ENCODE measurements around the gene FCMR.
"Not testable (repeated sequence)": the region's sequence is repeated elsewhere in the genome, so short reads cannot be mapped to it uniquely, and the experiment has no call there.

FCMR gene

DNA sequence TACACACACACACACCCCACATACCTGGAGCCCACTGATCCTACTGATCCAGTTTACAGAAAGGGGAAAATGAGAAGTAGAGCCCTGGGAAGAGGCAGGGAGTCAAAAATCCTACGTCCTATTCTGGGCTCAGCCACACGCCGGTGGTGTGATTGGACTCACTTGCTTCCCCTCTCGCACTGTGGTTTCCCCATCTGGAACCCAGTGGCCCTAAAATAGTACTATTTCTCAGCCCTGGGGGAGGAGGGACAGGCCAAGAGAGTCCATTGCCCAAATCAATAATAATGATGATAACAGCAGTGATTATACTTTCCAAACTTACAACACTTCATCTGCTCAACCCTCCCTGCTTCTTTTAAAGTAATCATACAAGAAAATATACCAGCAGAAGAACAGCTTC is 27.5 kb upstream of the FCMR start:
- no peak for ATAC-seq

DNA sequence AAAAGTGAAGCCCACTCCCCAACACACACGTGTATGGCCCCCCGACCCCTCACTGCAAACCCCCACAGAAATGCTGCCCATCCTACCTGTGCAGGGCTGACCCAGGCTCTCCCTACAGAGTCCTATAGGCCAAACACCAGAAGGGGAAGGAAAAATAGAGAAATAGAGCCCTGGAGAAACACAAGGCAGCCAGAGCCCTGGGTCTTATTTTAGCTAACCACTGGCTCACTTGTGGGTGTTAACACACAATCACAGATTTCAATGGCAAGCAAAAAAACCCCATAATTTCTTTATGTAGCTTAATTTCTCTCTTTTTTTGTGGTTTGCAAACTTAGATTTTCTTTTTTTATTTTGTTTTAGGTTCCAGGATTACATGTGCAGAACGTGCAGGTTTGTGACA is 25.5 kb upstream of the FCMR start:
- no peak for ATAC-seq

DNA sequence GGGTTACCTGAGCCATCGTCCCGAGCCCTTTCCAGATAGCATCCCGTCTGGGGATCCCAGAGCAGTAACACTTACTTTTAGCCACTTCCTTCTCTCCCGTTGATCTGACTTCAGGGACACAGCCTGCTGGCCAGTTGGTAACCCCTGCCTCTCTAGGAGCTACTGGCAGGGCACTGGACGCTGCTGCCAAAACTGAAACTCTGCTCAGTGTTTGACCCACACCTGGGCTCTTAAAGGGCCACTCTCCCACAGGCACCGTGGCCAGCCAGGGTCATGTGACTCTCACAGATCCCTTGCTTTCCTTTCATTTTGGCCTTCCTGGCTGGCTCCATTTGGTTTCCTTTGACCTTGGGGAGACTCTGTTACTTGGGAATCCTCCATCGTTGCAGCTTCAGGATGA is 24.5 kb upstream of the FCMR start, which contains the start of gene PIGR:
TSS of gene PIGR (minus strand) at position 206 of the 400 bp plus-strand sequence. CDS start 5,935 bp downstream, outside the sequence.
- no peak for ATAC-seq

DNA sequence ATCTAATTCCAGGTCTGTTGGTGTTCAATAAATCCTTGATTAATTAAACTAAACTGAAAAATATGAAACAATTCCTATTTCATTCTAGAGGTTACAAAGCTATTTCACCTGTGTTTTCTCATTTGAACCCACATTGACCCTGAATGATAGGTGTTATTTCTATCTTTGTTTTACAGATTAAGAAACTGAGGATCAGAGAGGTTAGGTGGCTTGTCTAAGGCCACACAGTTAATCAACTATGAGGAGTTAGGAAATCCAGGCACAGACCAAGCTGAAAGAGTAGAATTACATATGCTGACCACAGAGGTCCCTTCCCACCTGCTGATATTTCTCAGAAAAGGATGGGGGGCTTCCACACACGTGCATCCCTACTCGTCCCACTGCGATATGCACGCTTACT is 24.0 kb upstream of the FCMR start:
- ATAC-seq = no peak

DNA sequence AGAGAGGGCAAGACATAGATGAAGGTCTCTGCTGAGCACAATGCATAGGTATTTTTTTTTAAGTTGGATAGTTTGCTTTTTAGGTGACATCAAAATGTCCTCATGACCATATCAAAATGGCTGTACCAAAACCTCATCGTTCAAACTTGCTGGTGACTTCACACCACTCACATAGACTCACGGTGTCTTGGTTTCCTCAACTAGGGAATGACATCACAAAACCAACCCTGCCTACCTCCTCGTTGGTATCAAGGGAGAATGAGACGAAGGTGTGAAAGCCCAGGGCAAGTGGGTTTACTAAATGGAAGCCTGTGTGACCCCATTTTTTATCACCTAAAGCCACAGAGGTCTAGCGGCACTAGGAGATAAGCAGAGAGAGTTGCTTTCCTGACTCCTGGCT is 23.0 kb upstream of the FCMR start:
- ATAC-seq = no peak

DNA sequence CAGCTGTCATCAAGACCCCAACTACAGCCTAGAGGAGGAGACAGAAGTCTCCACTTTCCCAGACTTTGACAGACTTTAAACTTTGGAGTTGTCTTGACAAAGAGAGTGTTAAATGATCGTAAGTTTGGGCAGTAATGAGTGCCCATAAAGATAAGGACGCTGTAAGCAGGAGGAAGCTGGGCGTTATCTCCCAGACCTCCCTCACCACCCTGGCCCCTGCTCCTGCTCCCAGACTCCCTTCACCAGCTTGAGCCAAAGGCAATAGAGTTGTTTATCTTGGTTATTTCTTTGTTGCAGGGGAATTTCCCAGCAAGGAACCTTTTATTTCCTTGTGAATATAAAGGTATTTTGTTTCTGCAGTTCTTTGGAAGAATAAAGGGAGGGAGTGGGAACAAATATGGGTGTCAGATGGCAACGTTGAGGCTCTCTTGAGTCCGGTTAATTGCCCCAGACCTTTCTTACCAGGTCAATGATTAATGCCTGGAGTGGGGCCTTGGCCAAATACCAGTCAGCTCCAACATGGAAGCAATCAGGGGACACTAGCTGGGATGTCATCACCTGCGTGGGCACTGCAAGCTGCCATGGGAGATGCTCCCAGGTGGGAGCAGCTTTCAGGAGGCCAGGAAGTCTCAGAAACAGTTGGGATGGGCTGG is 20.2 kb upstream of the FCMR start:
- no peak for ATAC-seq

DNA sequence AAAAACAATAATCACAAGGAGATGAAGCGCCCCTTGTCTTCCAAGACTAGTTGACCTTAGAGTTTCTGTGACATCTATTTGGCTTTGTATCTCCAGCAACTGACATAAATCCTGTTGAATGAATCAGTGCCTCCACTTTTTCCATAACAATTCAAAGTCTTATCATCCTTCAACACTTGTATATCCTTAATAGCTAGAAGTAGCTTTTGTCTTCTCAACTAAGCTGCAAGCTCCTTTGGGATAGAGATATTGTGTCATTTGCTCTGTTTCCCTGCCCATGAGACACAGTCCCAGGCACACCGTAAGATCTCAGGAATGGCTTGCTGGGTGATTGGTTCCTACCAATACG is 18.8 kb upstream of the FCMR start:
- no peak for ATAC-seq

DNA sequence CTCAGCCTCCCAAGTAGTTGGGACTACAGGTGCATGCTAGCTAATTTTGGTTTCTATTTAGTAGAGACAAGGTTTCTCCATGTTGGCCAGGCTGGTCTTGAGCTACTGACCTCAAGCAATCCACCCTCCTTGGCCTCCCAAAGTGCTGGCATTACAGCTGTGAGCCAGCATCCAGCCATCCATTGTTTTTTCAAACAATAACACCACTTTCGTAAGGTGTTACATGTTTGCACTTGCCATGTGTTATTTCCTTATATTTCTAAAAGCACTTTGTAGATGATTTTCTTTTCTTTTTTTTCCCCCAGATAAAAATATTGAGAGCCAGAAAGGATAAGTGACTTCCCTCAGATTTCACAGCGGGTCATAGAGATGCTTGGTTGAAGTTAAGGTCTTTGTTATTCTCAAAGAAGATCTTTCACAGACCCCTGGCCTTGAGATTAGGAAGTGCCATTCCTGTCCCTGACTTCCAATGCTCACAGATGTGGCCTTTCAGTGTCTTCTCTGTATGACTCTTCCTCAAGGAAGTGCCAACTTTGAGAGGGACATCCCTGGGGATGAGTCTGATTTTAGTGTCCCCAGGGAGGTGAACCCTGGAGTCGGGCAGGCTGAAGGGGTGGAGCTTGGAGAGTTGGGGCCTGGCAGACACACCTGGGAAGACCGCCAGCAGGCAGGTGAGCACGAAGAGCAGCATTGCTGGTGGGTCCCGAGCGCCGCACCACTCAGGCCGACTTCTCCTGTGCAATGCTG is 18.3 kb upstream of the FCMR start:
- ATAC-seq = no peak

DNA sequence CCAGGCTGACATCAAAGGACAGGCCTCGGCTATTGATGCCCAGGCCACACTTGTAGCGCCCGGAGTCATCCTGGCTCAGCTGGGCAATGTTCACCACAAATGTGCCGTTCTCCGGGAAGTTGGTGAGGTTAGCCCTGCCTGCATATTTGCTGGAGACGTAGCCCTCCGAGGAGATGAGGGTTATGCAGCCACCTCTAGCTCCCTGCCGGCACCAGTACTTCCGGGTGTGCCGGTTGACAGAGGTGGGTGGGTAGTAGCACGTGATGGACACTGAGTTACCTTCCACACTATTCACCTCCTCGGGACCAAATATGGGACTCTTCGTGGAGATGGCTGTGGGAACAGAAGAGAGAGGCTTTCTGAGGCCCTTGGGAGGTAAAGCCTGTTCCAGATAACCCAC is 17.4 kb upstream of the FCMR start:
- no peak for ATAC-seq

DNA sequence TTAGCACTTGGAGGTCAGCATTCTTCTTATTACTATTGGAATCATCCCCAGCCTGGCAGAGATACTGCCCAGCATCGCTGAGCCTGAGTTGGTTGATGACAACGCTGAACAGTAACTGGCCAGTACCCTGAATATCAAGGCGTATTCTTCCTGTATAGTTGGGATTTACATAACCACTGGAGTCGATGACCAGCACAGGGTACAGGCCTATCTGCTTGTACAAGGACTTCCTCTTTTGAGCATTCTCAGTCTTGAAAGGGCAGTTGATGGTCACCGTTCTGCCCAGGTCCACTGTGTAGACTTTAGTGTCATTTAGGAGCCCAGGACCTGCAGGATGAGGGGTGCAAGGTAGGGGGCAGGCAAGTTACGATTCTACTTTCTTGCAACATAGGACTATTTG is 15.7 kb upstream of the FCMR start:
- ATAC-seq = no peak

DNA sequence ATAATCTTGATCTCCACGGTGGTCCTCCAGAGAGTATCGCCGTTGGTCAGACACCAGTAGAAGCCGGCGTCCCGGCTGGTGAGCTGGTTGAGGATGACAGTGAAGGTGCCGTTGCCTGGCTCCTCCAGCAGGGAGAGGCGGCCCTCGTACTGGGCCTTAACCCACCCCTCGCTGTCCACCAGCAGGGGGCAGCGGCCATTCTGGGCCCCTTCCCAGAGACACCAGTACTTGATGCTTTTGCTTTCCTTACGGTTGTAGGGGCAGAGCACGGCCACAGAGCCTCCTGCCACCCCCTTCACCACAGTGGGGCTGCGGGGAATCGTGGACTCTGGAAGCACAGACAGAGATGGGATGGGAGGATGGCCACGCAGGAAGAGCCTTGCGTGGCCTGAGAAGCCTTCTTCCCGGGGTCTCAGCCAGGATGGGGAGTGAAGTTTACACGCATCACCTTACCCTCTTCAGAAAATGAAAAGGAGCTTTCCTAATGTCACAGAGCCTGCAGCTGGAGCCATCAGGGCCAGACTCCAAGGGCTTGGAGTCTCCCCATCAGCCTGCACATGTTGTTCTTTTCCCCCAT is 13.8 kb upstream of the FCMR start:
- peak in 1 of 2 donors; percentile 52 for ATAC-seq

DNA sequence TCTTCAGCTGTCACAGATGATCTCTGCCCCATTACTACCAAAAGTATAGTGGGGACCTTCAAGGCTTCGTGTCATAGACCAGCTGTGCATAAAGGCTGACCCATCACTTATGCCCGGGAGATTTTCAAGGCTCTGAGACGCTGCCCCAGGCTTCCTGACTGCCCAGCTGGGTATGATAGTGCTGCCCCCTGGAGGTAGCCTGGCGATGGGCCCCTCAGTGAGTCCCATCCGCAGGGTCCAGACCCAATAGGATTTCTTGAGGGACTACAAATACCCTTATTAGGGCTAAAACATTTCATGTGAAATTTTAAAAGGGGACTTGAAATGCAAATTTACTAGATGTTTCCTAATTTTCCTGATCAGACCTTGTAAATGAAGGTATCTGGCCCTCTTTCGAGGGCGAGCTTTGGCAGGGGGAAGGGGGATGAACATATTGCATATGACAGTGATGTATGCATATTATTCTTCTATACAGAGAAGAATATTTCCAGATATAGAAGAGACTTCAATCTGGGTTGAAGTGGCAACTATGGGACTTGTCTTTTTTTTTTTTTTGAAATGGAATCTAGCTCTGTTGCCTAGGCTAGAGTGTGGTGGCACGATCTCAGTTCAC is 11.7 kb upstream of the FCMR start:
- peak; percentile 55 to 60 for ATAC-seq

DNA sequence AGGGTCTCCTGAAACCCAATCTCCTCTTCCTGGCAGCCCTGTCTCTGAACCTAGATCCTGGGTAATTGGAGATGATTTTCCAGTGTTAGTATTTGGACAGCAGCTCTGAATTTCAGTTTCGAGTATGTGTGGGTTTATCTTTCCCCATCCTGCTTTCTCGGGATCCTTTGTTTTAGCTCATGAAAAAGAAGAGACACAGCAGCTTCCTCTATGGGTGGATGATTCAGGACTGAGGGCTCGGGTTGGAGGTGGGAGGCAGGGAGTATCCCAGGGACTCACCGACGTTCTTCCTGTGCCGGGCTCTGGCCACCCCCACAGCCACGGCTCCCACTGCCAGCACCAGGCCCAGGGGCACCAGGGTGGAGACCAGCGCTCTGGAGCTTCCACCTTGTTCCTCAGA is 10.4 kb upstream of the FCMR start:
- no peak for ATAC-seq

DNA sequence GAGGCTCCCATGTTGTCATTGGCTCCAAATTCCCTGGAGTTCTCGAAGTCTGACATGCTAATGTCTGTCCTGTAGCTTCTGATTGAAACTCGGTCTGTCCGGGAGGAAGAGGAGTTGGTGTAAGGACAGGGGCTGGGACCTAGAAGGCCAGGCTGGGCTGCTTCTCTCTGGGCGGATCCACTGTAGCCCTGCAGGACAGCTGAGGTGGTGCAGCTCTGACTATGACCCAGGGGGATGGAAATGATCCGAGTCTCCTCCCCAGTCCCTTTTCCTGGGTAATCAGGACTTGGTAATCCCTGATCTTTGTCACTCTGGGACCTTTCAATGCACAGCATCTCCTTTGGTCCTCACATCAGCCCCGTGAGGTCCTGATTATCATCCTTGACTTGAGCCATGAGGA is 10.0 kb upstream of the FCMR start:
- ATAC-seq = no peak

DNA sequence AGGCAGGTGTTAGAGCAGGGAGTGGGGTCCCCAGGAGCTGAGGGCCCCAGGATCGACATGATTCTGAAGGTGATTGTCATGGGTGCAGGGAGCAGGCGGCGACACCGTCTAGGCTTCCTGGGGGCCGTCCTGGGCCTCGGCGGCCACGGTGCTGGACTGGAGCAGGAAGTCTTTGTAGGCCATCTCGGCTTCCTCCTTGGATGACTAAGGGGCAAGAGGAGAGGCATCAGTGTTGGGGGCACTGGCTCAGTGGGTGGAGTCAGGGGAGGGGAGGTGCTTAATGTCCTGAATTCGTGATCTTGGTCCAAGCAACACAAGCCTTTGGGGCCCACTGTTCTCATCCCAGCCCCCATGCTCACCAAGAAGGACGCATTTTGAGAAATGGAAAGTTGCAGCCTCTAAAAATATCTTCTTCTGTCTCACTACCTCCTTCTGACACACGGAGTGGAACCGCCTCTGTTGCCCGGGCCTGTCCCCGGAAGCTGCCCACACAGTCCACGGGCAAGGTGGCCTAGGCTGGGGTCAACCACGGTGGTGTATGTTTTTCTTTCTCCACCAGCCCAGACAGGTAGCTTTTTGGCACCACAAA is 8.6 kb upstream of the FCMR start:
- peak; percentile 63 to 66 for ATAC-seq

DNA sequence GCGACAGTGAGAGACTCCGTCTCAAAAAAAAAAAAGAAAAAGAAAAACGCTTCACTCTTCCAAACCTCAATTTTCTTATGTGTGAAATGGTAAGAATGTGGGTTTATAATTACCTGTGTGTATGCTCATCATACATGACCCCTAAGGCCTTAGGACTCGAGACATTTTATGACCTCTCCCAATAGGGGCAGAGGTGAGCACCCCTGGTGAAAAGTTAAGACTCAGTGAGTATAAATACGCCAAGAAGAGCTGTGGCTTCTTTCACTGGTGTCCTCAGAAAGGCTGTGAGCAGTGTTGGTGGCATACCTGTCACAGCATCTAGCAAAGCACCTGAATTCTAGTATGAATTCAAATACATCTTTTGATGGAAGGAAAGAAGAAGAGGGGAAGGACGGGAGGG is 7.8 kb upstream of the FCMR start:
- ATAC-seq = no peak

DNA sequence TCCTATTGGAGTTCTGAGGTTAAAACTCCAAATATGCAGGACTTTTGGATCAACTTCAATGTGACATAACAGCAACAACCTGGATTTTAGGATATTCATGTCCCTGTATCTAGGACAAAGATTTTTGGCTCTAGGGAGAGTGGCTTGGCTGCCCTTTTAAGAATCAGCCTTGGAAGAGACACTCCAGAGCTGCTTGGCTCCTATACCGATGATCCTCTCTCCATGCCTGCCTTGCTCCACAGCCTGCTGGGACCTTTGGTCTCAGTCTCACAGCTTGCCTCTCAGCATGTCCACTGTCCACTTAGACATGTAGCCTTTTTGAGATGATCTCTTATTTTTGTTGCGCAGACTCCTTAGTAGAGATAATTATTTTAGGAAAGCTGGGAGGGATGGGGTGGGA is 4.5 kb upstream of the FCMR start:
- no peak for ATAC-seq

DNA sequence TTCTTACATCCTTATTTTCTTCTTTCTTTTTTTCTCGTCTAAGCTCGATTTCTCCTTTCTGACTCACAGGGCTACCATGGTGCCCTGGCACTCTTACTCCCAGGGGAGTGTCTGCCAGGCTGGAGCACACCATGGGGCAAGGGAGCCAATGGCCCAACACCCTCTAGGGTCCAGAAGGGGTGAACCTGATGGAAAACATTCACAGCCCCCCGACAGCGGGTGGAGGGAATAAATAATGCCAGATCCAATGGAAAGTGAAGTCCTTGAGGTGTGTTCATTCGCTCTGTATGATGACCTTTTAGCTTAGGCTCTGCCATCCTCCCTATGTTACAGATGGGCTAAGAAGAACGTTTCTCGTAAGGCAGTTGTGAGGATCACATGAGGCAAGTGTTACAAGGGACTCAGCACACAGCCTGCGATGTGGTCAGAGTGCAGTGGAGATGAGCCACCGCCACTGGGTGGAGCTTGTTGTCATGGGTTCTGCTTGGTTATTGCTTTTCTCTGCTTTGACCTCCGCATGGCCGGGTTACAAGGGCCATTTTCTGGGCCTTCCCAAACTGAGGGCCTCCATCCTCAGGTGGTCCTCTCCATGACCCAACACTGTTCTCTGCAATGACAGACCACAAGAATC is 3.5 kb upstream of the FCMR start:
- peak; percentile 70 to 78 for ATAC-seq

DNA sequence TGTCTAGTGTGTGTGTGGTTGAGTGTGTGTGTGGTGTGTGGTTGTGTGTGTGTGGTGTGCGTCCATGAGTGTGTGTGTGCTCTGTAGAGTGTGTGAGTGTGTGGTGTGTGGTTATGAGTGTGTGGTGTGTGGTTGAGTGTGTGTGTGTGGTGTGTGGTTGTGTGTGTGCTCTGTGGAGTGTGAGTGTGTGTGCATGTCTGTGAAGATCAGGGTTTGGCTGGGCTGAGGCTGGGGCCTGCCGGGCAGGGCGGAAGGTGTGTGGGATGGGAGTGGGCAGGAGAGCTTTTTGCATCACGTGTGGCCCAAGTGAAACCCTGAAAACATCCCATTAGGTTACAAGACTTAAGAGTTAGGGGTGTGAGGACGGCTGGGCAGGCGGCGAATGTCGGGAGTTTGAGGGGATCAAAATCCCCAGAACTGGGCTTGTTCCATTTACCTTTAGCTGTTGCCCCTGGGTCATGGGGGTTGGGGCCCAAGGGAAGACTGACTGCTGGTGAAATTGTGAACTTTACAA is 2.9 kb upstream of the FCMR start:
- ATAC-seq = peak in 1 of 2 donors; percentile 1

DNA sequence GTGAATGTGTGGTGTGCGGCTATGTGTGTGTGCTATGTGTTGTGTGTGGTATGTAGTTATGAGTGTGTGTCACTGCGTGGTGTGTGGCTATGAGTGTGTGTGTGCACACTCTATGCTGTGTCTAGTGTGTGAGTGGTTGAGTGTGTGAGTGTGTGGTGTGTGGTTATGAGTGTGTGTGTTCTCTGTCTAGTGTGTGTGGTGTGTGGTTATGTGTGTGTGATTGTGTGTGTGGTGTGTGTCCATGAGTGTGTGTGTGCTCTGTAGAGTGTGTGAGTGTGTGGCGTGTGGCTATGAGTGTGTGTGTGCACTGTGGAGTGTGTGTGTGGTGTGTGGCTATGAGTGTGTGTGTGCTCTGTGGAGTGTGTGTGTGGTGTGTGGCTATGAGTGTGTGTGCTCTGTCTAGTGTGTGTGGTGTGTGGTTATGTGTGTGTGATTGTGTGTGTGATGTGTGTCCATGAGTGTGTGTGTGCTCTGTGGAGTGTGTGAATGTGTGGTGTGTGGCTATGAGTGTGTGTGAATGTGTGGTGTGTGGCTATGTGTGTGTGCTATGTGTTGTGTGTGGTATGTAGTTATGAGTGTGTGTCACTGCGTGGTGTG is 2.3 kb upstream of the FCMR start:
- not testable (repeated sequence) for ATAC-seq

DNA sequence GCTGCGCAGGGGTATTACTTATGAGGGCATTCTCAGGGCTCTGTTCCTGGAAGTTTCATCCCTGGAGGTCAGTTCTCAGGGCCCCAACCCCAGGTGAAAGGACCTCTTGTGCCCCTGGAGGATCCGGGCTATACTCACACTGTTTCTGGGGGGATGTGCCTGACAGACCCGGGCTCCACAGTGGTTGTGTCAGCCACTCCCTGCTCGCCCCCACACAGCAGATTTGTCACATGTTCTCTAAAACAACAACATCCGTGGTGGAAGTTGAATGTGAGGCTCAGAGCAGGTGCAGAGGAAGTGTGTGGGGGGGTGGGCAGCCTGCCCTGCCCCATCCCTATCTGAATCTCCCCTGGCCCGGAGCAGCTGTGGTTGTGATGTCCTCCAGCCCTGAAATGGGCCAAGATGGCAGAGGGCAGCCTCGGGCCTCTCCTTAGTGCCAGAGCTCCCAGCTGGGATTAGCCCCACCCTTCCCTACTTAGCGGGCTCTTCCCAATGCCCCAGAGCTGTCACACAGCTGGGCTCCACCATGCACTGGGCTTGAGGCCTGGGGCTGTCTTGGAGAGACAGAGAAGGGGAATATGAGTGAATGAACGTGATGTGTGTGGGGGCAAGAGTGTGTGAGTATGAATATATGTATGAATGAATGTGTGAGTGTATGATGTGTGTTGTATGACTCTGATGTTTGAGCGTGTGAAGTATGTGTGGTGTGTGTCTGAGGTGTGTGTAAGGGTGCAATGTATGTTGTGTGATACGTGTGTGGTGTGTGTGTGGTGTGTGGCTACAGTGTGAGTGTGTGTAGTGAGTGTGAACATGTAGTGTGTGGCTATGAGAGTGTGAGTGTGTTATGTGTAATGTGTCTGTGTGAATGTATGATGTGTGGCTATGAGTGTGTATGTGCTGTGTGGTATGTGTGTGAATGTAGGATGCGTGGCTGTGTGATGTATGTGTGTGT is 1.5 kb upstream of the FCMR start:
- ATAC-seq = peak; percentile 66 to 74
